Tibial nerve (tissue), 4 donors: ENCODE data around the gene PTPRK.

ENCODE experiments used
- CTCF ChIP-seq, 5 experiments: fragments of 200-600 bp in 3 of 5; fragments of 450-650 bp in 2 of 5; sonication (generic) in 3 of 5; IDR thresholded peaks; one replicate each; pipeline ENCODE4 v1.5.1; 2016 to 2019; ENCODE audit warnings: antibody characterized with exemption in 5 of 5, mild to moderate bottlenecking in 3 of 5, moderate library complexity in 2 of 5
- EP300 ChIP-seq, 2 donors: sonication (generic); formaldehyde crosslinking; IDR thresholded peaks; one replicate each; pipeline ENCODE4 v1.6.1; 2017; ENCODE audit warnings: antibody characterized with exemption in 2 of 2, mild to moderate bottlenecking in 1 of 2
- POLR2A ChIP-seq, 2 donors: fragments of 450-650 bp; IDR thresholded peaks; one replicate each; pipeline ENCODE4 v1.6.1; 2017; ENCODE audit warnings: antibody characterized with exemption in 2 of 2, mild to moderate bottlenecking in 2 of 2, moderate library complexity in 2 of 2

- no peak for TF ChIP-seq CTCF (IDR thresholded peaks at IDR 0.05)
- no peak for TF ChIP-seq POLR2A (IDR thresholded peaks at IDR 0.05)
- TF ChIP-seq EP300 (IDR thresholded peaks at IDR 0.05) = no peak
These were observed 409.3 kb downstream of the PTPRK start for GRCh38 chr6:128111096-128111495.
